Inflammatory macrophage treated with lipopolysaccharide for 1 hour (primary cell): ENCODE results near the gene CIT.

Experiments used
- DNase-seq, 2 donors: peaks; one replicate each; pipeline ENCODE4 v3.0.0-alpha.2; 2020 to 2022

CIT gene

GRCh38 chr12:119803381-119803791, 73.7 kb downstream of the CIT start:
- no peak for DNase-seq

DNA sequence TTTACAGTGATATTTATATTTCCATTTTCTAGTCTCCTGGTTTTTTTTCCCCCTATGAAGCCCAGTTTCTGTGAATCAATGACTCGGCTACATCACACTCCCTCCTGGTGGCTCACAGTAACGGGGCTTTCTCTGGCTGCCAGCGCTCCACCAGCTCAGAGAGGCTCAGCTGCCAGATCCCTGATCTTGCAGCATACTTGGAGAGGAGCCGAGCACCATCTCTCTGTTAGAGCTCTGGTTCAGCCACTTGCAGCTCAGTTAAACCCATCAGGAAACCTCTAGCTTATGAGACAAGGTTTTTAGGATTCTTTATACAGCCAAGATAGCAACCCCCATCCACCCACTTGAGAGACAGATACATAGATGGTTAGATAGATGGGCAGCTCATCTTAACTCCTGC, 74.6 kb downstream of the CIT start:
- no peak for DNase-seq

DNA sequence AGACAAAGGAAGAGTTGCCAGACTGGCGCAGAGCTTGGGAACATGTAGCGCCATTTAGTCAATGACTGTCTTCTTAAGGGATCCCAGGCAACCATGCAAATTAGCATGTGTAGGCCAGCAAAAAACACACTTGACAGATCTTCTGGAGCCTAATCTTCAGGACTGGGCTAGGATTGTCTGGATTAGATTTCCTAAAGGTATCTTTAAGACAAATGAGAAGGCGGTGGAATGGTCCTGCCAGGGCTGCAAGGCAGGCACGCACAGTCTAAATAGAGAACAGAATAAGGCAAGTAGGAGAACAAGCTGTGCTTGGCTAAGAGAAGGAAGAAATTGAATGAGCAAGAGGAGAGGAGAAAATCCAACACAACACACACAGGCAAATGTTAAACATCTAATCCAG, 80.0 kb downstream of the CIT start:
- no peak for DNase-seq

DNA sequence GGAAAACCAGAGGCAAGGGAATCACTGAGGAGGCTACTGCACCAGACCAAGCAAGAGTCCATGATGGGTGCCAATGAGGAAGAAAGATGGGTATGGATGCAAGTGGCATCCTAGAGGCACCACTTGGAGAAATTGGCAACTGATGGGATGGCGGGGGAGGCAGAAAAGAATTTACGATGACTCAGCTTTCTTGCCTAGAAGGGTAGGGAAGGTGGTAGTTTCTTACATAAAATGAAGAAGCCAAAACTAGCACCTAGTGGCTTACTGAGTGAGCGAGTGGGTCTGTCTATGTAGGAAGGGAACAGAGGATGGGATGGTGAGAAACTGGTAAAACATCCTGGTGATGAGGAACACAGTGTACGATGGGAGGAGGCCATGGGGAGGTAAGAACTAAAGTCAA, 80.8 kb downstream of the CIT start:
- no peak for DNase-seq

DNA sequence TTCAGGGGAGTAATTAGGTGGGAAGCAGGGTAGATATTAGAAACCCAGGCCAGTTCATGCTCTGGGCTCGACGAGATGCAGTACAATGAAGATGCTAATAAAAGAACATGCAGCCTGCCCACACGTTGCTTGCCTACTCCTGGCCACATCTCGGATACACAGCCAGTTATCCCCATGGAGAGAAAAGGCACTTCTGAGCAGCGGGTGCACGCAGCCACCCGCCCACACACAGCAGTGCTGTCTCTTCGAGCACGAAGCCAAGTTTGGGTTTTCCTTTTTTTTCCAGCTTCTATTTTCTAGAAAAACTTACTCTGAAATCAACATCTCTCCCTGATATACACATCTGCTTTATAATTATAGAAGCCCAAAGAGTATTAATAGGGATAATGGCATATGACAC, 85.7 kb downstream of the CIT start:
- DNase-seq = no peak

- no peak for DNase-seq
Measured at GRCh38 chr12:119788786-119789185, 88.3 kb downstream of the CIT start.

GRCh38 chr12:119786539-119786938, 90.6 kb downstream of the CIT start:
- DNase-seq = no peak

- DNase-seq = no peak
Measured at GRCh38 chr12:119784673-119785072, 92.4 kb downstream of the CIT start.

DNA sequence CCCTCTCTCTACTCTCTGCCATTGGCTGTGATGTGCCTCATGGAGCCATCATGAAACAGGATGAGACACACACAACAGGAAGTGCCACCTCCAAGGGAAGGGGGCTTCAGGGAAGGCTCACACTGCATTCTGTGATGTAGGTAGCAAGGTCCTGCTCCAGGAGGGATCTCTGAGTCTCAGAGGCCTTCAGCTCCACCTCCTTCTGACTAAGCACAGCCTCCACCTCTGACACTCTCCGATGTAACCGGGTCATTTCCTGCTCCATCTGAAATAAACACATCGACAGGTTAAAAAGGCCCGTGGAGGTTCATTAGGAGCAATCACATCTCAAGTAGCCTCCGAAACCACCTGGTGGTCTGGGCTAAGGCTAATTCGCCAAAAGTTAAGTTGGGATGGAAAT, 93.3 kb downstream of the CIT start:
- no peak for DNase-seq

- no peak for DNase-seq
Measured at GRCh38 chr12:119781804-119782203, 95.3 kb downstream of the CIT start.

DNA sequence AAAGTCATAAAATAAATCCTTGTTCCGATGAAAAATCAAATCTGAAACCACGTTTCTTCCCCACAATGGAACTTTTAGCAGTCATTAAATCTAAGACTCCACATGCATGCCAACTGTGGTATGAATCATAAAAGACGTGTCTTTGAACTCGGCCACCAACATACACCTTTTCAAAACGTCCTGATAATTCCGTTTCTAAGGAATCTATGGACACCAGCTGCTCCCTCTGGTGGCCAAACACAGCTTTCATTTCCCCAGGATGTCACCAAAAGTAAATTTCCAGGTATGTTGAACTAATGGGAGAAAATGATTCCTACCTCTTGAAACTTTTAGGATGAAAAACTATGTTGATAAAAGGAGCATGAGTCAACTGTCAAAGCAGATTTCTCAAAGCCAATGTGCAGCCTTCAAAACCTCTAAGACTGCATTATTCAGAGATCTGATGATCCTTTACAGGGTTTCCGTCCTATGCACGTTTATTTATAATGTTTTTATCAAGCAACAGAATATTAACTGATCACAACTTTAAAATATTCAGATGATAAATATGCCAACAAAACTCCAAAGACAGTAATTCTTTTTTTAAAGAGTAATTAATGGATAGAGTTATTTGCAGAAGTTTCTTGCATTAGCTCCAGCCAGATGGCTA, 96.2 kb downstream of the CIT start:
- DNase-seq = peak in 1 of 2 donors; percentile 2

DNA sequence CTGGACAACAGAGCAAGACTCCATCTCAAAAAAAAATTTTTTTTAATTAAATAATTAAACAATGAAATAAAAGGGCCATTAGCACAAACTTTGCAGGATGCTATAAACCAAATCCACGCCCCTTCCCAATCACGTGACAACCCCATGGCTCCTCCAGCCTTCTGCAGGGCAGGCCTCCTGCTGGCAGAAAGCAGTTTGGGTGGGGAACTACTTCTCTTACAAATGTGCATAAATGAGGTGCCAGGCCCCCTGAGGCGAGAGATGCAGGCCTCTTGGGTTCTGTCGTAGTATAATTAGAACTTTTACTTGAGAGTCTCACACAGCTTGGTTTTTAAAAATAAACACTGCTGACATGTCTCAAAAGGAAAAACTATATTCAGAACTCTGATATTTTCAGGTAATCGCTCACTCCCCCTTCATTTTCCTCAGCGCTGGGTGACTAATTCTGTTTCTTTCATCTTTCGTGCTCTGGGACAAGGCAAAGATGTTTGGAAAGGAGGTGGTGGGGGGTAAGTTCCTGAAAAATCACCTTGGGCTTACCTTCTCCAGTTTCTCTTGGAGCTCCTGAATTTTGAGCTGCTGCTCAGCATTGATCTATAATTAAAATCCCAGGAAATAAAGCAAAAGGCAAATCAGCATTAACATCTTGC, 101.7 kb downstream of the CIT start:
- DNase-seq = no peak

GRCh38 chr12:119772431-119772830, 104.7 kb downstream of the CIT start:
- DNase-seq = no peak

DNA sequence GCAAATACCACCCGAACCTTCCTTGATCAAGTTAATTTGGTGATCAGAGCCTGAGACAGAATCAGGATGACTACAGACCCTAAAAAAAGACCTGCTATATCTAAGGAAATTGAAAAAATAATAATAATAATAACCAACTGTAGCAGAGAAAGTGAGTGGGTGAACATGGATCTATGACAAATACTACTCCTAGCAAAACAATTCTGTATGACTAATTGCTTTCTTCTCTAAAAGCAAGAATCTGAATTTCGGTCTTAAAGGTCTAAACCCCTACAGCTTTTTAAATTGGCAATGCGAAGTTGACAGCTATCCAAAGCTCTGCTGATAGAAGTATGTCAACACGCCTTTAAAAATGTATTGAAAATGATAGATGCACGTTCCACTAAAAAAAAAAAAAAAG, 107.0 kb downstream of the CIT start:
- no peak for DNase-seq

- no peak for DNase-seq
Measured at GRCh38 chr12:119762619-119763018, 114.5 kb downstream of the CIT start.

DNA sequence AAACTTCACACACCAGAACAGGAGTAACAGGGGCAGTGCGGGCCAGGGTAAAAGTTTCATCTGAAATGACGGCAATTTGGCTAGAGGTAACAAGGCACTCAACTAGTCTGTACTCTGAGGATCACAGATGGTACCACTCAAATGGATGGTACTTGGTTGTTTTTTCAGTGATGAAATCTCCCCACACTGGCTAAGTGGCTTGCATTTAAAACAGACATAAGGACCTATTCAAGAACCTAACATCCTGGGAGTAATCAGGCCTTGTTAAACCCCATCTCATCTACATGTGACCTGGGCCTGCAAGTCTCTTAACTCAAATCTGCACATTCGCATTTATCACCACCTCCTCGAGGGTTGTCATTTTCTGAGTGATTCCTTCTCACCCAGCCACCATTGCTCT, 118.4 kb downstream of the CIT start:
- DNase-seq = no peak

- no peak for DNase-seq
Measured at GRCh38 chr12:119758234-119758633, 118.9 kb downstream of the CIT start.

DNA sequence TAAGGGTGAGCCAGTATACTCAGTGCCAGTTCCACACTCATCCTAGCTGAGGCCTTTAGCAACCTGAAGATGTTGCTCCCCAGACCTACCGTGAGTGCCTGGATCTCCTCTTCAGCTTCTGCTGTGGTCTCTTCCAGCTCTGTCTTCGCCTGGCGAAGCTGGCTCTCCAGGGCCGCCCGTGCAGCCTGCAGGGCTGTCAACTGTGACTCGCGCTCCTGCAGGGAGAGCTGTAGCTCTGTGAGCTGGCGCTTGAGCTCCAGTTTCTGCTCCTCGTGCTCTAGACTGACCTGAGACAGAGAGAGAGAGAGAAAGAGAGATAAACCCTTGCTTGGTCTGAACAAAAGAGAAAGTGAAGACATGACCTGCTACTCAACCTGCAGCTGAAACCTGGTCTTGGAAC, 125.2 kb downstream of the CIT start:
- DNase-seq = no peak

- DNase-seq = no peak
Measured at GRCh38 chr12:119749666-119750065, 127.5 kb downstream of the CIT start.

DNA sequence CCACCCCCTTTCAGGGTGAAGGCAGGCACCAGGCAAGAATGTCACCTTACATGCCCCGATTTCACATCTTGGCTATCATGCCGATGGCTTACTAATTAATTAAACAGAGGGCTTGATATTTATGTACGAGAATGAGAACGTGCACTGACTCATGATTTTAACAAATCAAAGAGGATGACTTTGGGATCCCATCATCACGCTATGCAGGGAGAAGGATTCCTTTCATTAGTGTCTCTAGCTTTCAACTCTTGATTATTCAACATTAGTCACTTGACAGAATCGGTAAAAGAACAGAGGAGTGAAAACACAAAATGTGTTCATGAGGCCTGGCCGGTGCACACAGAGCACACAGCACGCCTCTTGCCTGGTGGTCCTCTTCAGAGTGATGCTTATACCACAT, 128.6 kb downstream of the CIT start:
- DNase-seq = no peak

- no peak for DNase-seq
Measured at GRCh38 chr12:119746169-119746568, 131.0 kb downstream of the CIT start.

DNA sequence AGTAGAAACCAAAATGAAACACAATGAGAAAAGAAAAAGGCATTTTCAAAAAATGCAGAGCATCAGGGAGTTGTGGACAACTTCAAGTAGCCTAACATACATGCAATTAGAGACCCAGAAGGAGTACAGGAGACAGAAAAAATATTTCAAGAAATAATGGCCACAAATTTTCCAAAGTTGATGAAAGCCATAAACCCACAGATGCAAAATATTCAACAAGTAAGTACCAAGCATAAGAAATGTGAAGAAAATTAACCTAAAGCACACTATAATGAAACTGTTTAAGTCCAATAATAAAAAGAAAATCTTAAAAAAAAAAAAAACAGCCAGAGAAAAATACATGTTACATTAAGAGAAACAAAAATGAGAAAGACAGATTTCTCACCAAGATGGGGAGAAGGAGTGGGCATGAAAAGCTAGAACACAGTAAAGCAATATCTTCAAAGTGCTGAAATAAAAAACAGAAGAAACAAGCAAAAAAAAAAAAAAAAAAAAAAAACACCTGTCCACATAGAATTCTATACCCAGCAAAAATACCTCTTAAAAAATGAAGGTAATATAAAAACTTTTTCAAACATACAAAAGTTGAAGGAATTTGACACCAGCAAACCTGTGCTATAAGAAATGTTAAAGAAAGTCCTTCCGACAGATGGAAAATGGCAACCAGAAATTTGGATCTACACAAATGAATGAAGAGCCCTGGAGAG, 132.1 kb downstream of the CIT start:
- no peak for DNase-seq

DNA sequence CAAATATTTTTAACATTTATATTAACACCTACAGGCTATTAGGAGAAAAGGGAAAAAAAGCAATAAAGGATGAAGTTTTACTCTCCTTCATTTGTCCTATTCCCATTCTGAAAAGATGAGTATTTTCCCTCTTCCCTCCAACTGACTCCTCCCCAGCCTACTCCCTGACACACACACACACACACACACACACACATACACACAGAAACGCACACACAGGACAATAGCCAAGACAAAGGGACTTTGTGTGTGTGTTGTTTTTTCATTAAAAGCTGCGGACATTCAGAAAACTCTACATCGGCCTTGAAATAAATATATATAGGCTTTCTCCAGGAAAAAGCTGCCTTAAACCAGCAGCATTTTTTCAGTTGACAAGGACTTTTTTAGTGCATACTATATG, 134.4 kb downstream of the CIT start:
- no peak for DNase-seq

DNA sequence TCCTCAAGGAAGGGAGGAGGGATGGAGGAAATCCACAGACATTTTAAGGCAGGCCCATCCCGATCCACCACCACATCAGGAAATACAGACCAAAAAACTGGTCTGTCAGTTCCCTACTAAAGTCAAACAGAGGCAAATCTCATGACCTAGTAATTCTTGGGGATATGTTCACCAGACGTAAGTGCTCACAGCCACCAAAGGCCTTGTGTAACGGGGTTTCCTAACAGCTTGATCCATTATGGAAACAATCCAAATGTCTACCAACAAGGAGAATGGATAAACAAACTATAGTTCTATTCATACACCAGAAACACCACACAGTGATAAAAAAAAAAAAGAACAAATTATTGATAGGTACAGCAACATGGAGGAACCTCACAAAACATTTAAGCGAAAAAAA, 136.3 kb downstream of the CIT start:
- DNase-seq = no peak

DNA sequence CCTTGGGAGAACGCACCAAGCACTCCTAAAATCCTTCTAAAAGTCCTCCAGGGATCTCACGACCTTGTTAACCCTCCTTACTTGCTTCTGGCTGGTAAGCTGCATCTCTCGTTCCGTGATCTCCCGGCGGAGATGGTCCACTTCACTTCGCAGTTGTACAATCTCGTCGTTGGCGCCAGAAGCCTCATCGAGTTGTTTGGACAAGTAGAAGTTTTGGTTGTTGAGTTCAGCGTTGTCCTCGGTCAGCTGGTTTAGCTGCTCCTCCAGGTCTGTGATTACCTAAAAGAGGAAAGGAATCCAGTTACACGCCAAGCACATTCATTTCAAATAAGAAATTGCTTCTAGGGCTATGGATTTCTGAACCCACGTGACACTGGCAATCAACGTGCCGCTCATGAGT, 142.0 kb downstream of the CIT start:
- DNase-seq = no peak
